Endothelial cell of umbilical vein (primary cell): ENCODE results near the gene KCNH1. TPM values are rescaled to one million over a fixed set of nuclear protein-coding genes. Genes with fewer than 3 reads are reported as not detected.

Experiments
- BruUV-seq: library from RNA; stranded (reverse); fragments of 400-500 nt; replicated peaks from 2 replicates; lab custom pipeline; 2021; lab: Mats Ljungman, UMichigan
- CTCF ChIA-PET: fragments of 300-600, 350-600 bp; sonication (Branson Sonifier 250); formaldehyde crosslinking; loops from one replicate; lab custom pipeline; 2021; ENCODE audit warnings: antibody characterized with exemption, inconsistent platforms; lab: Charles Lee
- POLR2A ChIA-PET: fragments of 300-600, 350-600 bp; sonication (Branson Sonifier 250); formaldehyde crosslinking; loops from one replicate; lab custom pipeline; 2021; ENCODE audit warnings: antibody characterized with exemption, inconsistent platforms; lab: Charles Lee
- DNase-seq: peaks from one replicate; pipeline ENCODE4 v3.0.0-alpha.2; 2011; ENCODE audit warnings: low read depth, low spot score
- FAIRE-seq: peaks from 2 replicates; lab custom pipeline; 2011; peaks lifted over from hg19 to GRCh38; lab: Jason Lieb, UNC
- H2AFZ ChIP-seq: 2 replicates; pipeline ENCODE4 v1.6.0; 2012; ENCODE audit warnings: low read depth, low read length, control low read depth, inconsistent platforms
- H3K27ac ChIP-seq: 2 replicates; pipeline ENCODE4 v1.5.1; 2011; ENCODE audit warnings: low read depth, mild to moderate bottlenecking, control low read depth, low read length, moderate library complexity; ENCODE audit not compliant: insufficient read depth
- H3K27me3 ChIP-seq, 2 experiments: 2 replicates each; pipeline versions ENCODE4 v1.6.0 to v1.6.1; 2011; ENCODE audit warnings: low read length in 2 of 2, mixed read lengths in 1 of 2; ENCODE audit not compliant: control insufficient read depth in 2 of 2, insufficient read depth in 2 of 2
- H3K36me3 ChIP-seq, 2 experiments: 2 replicates in 1 of 2; 3 replicates in 1 of 2; pipeline ENCODE4 v1.5.1; 2011; ENCODE audit warnings: low read length in 2 of 2, mild to moderate bottlenecking in 1 of 2, moderate library complexity in 1 of 2; ENCODE audit not compliant: control insufficient read depth in 2 of 2, insufficient read depth in 2 of 2; ENCODE audit errors: extremely low read depth in 1 of 2
- H3K4me1 ChIP-seq: 3 replicates; pipeline ENCODE4 v1.5.1; 2011; ENCODE audit warnings: mild to moderate bottlenecking, low read length; ENCODE audit not compliant: control insufficient read depth, insufficient read depth; ENCODE audit errors: extremely low read depth
- H3K4me2 ChIP-seq: 2 replicates; pipeline ENCODE4 v1.6.1; 2011; ENCODE audit warnings: low read length, control low read depth, mixed read lengths; ENCODE audit not compliant: insufficient read depth
- H3K4me3 ChIP-seq, 3 experiments: fragments of 200-600 bp in 1 of 3; sonication (generic), shearing (Covaris generic) in 1 of 3; replicated peaks in 1 of 3; 2 replicates each; pipeline ENCODE4 v1.5.1; 2011 to 2016; ENCODE audit warnings: control low read depth in 3 of 3, low read length in 3 of 3, mild to moderate bottlenecking in 2 of 3, inconsistent platforms in 1 of 3, low read depth in 1 of 3, moderate library complexity in 1 of 3; ENCODE audit not compliant: insufficient read depth in 1 of 3
- H3K79me2 ChIP-seq: 2 replicates; pipeline ENCODE4 v1.6.0; 2012; ENCODE audit warnings: low read length, inconsistent platforms; ENCODE audit not compliant: control insufficient read depth, insufficient read depth
- H3K9ac ChIP-seq: replicated peaks from 2 replicates; pipeline ENCODE3; 2011; ENCODE audit warnings: low read length, control low read depth; ENCODE audit not compliant: insufficient read depth; ENCODE audit errors: extremely low read depth
- H3K9me1 ChIP-seq: replicated peaks from 3 replicates; pipeline ENCODE4 v1.6.0; 2011; ENCODE audit warnings: mild to moderate bottlenecking, low read length; ENCODE audit not compliant: control insufficient read depth, insufficient read depth; ENCODE audit errors: extremely low read depth
- H3K9me3 ChIP-seq: replicated peaks from 2 replicates; pipeline ENCODE4 v1.5.1; 2012; ENCODE audit warnings: low read length, inconsistent platforms; ENCODE audit not compliant: control insufficient read depth, insufficient read depth
- H4K20me1 ChIP-seq: replicated peaks from 2 replicates; pipeline ENCODE3; 2011; ENCODE audit warnings: mild to moderate bottlenecking, low read length; ENCODE audit not compliant: control insufficient read depth, insufficient read depth; ENCODE audit errors: extremely low read depth
- EZH2 ChIP-seq: IDR thresholded peaks from 2 replicates; pipeline ENCODE4 v1.6.1; 2012; ENCODE audit warnings: borderline replicate concordance, low read depth, mild to moderate bottlenecking, moderate library complexity, low read length, inconsistent platforms; ENCODE audit not compliant: severe bottlenecking
- FOS ChIP-seq: IDR thresholded peaks from 2 replicates; pipeline ENCODE4 v1.6.1; 2011; ENCODE audit warnings: mild to moderate bottlenecking, low read length, moderate library complexity, borderline replicate concordance; ENCODE audit not compliant: insufficient read depth
- GATA2 ChIP-seq: IDR thresholded peaks from 2 replicates; pipeline ENCODE4 v1.7.0; 2011; ENCODE audit warnings: low read depth, mild to moderate bottlenecking, moderate library complexity, mixed read lengths, low read length; ENCODE audit not compliant: insufficient read length, insufficient read depth
- JUN ChIP-seq: IDR thresholded peaks from 2 replicates; pipeline ENCODE4 v1.6.1; 2011; ENCODE audit warnings: borderline replicate concordance, low read depth; ENCODE audit not compliant: insufficient read length, insufficient read depth
- MYC ChIP-seq: IDR thresholded peaks from one replicate; pipeline ENCODE4 v1.6.1; 2011; ENCODE audit warnings: mild to moderate bottlenecking, low read depth, low read length
- POLR2A ChIP-seq: IDR thresholded peaks from 2 replicates; pipeline ENCODE4 v1.6.1; 2012; ENCODE audit warnings: low read depth, mild to moderate bottlenecking, control low read depth, low read length
- POLR2AphosphoS5 ChIP-seq: IDR thresholded peaks from 2 replicates; pipeline ENCODE4 v1.6.1; 2012; ENCODE audit warnings: low read depth, mild to moderate bottlenecking, control low read depth, low read length, moderate library complexity; ENCODE audit not compliant: insufficient read depth
- dilution Hi-C: fragments of 300-500 bp; cut with MboI; formaldehyde crosslinking; loops from one replicate; pipeline ENCODE4 v1.15.0; 2019; ENCODE audit warnings: low sequenced_read_pairs; ENCODE audit not compliant: extremely low pct_ligation_motif_present
- intact Hi-C: fragments of 100-400 bp; cut with micrococcal nuclease; formaldehyde crosslinking; loops from one replicate; pipeline ENCODE4 v1.10.0; 2022
- polyA plus RNA-seq, 4 experiments: library from polyadenylated mRNA; depleted of rRNA in 3 of 4; stranded (reverse) in 3 of 4; unstranded in 1 of 4; fragments of >200 nt; gene quantifications; 2 replicates each; pipeline versions ENCODE4 v1.2.1 to v1.2.3, GENCODE V29; 2011 to 2012; ENCODE audit warnings: missing spikeins in 1 of 4
- total RNA-seq: library from RNA; stranded (reverse); gene quantifications from 2 replicates; pipeline ENCODE4 v1.2.3, GENCODE V29; 2021
- TF ChIP-seq, protein P1 (sequence below), 2 donors: IDR thresholded peaks; 1 replicate in 1 of 2; 2 replicates in 1 of 2; pipeline ENCODE4 v1.5.1; 2011; ENCODE audit warnings: low read length in 2 of 2, mild to moderate bottlenecking in 2 of 2, moderate library complexity in 2 of 2, control low read depth in 1 of 2, inconsistent platforms in 1 of 2, low read depth in 1 of 2; ENCODE audit not compliant: insufficient read depth in 1 of 2; ENCODE audit errors: extremely low read depth in 1 of 2
- TF ChIP-seq, protein P2 (sequence below): IDR thresholded peaks from 2 replicates; pipeline ENCODE4 v1.6.1; 2011; ENCODE audit not compliant: insufficient read depth, insufficient read length

KCNH1 gene
- total and polyA plus RNA-seq, 2 donors (not counting 3 experiments of a cell fraction or from before 2014, with no cell fraction given) = not detected

- Histone ChIP-seq H3K36me3 (no peaks in the 10 kb centered on the region), H3K27ac (no peak overlapping the region), H3K4me3 (no peak overlapping the region), H3K9me1 (no peaks in the 10 kb centered on the region), H3K9ac (no peak overlapping the region), H4K20me1 (no peaks in the 10 kb centered on the region), H3K9me3 (peaks cover 5% of the 10 kb centered on the region), H2AFZ (no peak overlapping the region), H3K27me3 (no peaks in the 10 kb centered on the region), H3K79me2 (no peaks in the 10 kb centered on the region), H3K4me1 (no peaks in the 10 kb centered on the region), H3K4me2 (no peak overlapping the region)
- no TSS peak for BruUV-seq
- no peak for FAIRE-seq
- ChIA-PET POLR2A (no interaction called here), CTCF (no interaction called here)
- no peak for DNase-seq
- TF ChIP-seq POLR2AphosphoS5 = no peak
- no peak for TF ChIP-seq GATA2
- TF ChIP-seq, protein P1, sequence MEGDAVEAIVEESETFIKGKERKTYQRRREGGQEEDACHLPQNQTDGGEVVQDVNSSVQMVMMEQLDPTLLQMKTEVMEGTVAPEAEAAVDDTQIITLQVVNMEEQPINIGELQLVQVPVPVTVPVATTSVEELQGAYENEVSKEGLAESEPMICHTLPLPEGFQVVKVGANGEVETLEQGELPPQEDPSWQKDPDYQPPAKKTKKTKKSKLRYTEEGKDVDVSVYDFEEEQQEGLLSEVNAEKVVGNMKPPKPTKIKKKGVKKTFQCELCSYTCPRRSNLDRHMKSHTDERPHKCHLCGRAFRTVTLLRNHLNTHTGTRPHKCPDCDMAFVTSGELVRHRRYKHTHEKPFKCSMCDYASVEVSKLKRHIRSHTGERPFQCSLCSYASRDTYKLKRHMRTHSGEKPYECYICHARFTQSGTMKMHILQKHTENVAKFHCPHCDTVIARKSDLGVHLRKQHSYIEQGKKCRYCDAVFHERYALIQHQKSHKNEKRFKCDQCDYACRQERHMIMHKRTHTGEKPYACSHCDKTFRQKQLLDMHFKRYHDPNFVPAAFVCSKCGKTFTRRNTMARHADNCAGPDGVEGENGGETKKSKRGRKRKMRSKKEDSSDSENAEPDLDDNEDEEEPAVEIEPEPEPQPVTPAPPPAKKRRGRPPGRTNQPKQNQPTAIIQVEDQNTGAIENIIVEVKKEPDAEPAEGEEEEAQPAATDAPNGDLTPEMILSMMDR (IDR thresholded peaks at IDR 0.05; ENCODE audit: extremely low read depth in 1 of 2, insufficient read depth in 1 of 2, low read depth in 1 of 2, low read length in 2 of 2) = no peak
- TF ChIP-seq, protein P2, sequence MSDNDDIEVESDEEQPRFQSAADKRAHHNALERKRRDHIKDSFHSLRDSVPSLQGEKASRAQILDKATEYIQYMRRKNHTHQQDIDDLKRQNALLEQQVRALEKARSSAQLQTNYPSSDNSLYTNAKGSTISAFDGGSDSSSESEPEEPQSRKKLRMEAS = no peak
- no peak for TF ChIP-seq FOS
- TF ChIP-seq MYC = no peak
- TF ChIP-seq JUN = no peak
- no peak for TF ChIP-seq EZH2
- TF ChIP-seq POLR2A = no peak
- intact Hi-C loops (no loop called here), dilution Hi-C loops (no loop called here)
Measured at GRCh38 chr1:210922666-210923065, 211.3 kb downstream of the KCNH1 start.
